GM18526 (cell line): Measurements from ENCODE around the gene BEAN1.

Source experiments
- POLR2A ChIP-seq: IDR thresholded peaks from 3 replicates; pipeline ENCODE4 v1.6.1; 2011; ENCODE audit not compliant: insufficient read length; ENCODE audit errors: extremely low read depth

Gene BEAN1

DNA sequence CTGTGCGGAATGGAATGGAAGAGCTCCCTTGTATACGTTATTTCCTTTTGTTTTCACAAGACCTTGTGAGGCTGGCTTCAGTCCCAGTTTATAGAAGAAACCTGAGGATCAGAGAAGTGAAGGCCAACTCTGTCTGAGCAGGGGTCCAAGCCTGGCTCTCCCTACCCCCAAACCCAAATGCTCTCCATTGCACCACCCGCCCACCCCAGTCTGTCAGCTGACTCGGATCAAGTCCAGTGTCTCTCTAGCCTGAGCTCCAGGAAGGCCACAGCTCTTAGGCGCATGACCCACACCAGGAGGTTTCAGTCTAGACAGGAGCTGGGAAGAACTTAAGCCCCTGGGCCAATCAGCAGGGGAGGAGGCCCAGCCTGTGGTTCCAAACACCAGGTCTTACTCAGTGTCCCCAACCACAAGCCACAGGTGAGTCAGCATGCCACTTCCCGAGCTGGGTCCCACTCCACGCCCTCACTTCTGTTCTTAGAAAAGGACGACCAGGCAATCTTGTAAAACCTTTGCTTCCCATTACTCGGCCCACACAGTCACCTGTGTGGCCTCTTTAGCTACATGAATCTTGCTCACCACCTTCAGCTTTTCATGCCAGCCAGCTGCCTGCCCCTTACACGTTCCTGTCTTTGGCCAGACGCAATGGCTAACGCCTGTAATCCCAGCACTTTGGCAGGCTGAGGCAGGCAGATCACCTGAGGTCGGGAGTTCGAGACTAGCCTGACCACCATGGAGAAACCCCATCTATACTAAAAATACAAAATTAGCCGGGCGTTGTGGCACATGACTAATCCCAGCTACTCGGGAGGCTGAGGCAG lies 95.1 kb downstream of the BEAN1 start:
- no peak for TF ChIP-seq POLR2A

DNA sequence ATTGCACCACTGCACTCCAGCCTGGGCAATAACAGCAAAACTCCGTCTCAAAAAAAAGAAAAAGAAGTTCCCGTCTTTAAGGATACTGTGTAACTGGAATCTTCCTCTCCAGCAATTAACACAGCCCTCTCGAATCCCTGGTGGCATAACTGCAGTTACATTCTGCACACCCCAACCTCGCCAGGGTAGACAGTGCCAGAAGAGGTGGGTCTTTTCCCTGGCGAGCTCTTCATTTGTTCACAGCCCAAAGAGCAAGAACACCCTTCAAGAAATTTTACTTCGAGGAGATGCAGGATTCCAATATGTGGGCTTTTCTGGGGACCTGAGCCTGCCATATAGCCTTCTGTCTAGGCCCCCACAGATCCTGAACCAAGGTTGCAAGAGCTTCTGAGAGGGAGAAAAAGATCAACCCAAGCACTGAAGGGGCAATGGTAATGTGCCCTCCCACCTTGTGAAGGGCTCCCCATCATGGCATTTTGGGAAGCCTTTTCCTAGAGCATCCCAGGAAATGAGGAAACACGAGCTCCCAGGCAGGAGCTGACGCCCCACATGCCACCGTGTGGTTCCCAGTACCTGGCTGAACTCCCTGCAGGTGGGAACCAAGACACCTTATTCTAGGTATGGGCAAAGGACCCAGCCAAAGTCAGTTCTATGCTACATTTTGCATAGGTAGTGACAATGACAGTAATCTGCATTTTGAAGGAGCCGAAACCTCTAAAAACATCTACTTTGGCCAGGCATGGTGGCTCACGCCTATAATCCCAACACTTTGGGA lies 95.9 kb downstream of the BEAN1 start:
- no peak for TF ChIP-seq POLR2A

DNA sequence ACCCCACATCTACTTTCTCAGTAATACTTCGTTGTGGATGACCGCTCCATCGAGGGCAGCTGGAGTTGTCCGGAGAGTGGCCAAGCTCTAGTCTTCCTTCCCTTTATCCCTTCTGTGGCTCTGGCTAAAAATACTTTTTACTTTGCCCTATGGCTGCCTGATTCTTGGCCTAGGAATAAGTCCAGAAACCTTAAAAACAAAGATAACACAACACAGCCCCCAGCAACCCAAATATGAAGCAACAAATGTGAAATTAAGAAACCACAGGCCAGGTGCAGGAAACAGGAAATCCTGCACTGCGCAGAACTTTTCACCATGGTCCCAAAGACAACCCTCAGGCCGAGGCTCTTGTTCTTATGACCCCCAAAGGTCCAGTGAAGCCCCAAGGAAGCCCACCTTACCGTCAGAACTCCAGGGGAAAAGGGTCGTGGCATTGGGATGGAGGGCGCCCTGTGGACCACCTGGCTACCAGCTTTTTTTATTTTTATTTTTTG lies 96.8 kb downstream of the BEAN1 start:
- TF ChIP-seq POLR2A: no peak

DNA sequence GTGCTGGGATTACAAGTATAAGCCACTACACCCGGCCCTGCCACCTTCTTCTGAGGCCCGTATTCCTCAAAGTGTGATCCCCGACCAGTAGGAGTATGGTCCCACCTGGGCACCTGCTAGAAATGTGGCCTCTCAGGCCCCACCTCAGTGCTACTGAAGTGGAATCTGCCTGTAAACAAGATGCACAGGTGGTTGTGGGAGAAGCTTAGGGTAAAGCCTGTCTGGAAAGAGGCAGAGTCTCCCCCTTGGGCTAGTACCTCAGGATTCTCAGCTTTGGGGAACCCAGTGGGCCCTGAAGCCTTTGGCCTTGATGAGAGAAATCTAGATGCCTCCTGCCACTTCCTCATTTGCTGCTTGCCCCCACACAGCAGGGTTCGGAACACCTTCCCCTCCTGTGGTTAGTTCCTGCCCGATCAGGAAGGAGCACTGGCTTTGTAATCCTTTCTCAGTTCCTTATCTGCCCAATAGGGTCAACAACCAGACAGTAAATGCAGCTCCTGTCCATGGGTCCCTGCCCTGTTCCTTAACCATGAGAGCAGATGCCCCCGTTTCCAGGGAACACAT lies 97.6 kb downstream of the BEAN1 start:
- no peak for TF ChIP-seq POLR2A

DNA sequence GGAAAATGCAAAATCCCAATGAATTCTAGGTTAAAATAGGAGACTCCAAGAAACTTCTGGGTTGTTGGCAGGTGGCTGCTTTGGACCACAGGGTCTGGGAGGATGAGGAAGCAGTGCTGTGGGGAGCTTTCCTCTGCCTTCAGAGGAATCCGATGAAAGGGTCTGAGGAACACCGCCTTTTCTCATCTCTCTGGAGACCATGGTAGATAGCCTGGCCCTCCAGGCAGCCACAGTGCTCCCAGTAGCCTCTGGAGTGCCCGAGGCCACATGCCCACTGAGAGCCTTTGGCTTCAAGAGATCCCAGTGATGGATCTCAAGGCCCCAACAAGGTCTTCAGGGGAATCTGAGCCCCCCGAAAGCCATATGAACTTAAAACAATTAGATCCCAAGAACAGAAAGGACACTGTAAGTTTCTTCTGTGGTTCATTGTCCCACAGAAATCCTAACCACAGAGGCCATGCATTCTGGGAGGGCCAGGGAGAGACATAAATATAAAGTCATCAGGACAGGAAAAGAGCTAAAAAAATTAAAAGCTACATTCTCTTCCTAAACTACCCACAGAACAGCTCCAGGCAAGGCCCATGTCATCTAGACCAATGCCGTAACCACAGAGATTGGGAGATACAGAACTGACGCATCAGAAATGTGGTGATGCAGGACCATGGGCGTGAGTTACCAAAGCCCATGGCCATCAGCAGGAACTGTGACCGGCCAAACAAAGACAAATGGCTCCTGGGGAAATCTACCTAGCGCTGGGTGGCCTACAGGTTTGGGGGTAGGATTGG lies 98.5 kb downstream of the BEAN1 start:
- TF ChIP-seq POLR2A: no peak

DNA sequence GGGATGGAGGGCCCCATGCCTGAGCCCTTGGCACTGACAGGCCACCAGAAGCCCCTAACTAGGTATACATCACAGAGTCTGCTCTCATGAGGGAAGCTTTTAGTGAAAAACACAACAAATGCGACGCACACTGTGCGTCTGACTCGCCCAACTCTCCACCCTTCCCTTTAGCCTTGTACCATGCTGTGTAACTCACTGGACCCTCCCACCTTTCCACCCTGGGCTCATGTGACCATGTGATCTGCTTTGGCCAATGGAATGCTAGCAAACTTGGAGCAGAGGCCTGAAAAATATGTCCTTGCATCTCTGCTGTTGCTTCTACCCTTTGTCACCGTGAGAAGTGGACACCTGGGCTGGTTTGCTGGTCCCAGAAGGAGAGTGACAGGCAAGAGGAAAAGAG lies 101.2 kb downstream of the BEAN1 start:
- no peak for TF ChIP-seq POLR2A

DNA sequence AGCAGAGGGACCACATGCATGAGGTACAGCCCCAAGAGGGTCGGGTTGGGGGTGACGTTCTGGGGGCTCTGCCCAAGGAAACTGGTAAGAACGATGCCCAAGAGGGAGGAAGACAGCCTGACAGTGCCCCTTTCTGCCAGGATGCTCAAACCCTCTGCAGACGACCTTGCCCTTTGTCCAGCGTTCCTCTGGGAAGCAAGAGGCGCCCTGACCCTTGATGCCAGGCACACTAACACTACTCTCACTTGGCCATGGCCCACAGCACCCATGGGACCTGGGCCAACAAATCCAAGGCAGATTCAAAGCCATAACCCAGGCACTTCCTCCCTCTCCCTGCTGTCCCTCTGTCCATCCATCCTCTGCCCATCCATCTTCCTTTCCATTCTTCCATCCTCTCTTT lies 102.4 kb downstream of the BEAN1 start:
- no peak for TF ChIP-seq POLR2A
